ENCODE results near the gene GPHN. TPM values are rescaled to one million over a fixed set of nuclear protein-coding genes. Genes with fewer than 3 reads are reported as not detected.

GPHN gene
- total and polyA plus RNA-seq, 2 of the 8 experiments (the other 6 are each of a cell fraction or from before 2014, with no cell fraction given) = 6.0 to 16.0 TPM

- Histone ChIP-seq H3K36me3 (ENCODE audit: control insufficient read depth in 2 of 4, insufficient read depth in 4 of 4, low read length in 3 of 4) (peaks cover 0 to 2% (median 0%) of the 10 kb centered on the region in 4 experiments; a peak in 1 of 8 replicates), H4K8ac (ENCODE audit: extremely low read depth, insufficient read depth, low read length) (no peak overlapping the region), H3K14ac (ENCODE audit: insufficient read length) (no peak overlapping the region), H3K23ac (ENCODE audit: insufficient read length) (no peak overlapping the region), H3K18ac (ENCODE audit: extremely low read depth, low read length) (no peak overlapping the region), H3K27me3 (replicated peaks in 1 of 4; ENCODE audit: control insufficient read depth in 3 of 4, extremely low read depth in 1 of 4, insufficient read depth in 3 of 4, low read length in 3 of 4) (no peaks in the 10 kb centered on the region), H3K4ac (replicated peaks; ENCODE audit: insufficient read length, low read depth, low read length) (no peak overlapping the region), H3K23me2 (ENCODE audit: low read depth, low read length) (no peaks in the 10 kb centered on the region), H3K9ac (replicated peaks in 1 of 4; ENCODE audit: extremely low read depth in 1 of 4, low read depth in 3 of 4, low read length in 3 of 4) (no peak overlapping the region), H2BK20ac (ENCODE audit: low read length) (no peak overlapping the region), H2BK15ac (ENCODE audit: low read length) (no peak overlapping the region), H2BK5ac (ENCODE audit: low read depth, low read length) (no peak overlapping the region), H4K91ac (replicated peaks; ENCODE audit: insufficient read length, low read length) (no peak overlapping the region), H4K5ac (ENCODE audit: insufficient read length, low read depth, low read length) (no peak overlapping the region), H3K79me1 (ENCODE audit: low read depth, low read length) (0 out of 2 replicates have a peak, but pooled peaks cover 2% of the 10 kb centered on the region), H3K27ac (ENCODE audit: low read depth, low read length) (no peak overlapping the region), H3K4me1 (replicated peaks in 1 of 4; ENCODE audit: control insufficient read depth in 3 of 4, insufficient read depth in 4 of 4, low read length in 3 of 4) (no peaks in the 10 kb centered on the region), H4K20me1 (replicated peaks in 1 of 2; ENCODE audit: control insufficient read depth in 1 of 2, insufficient read depth in 2 of 2, low read length in 2 of 2) (no peaks in the 10 kb centered on the region), H2AK5ac (ENCODE audit: low read depth, low read length) (no peak overlapping the region), H3K4me3 (ENCODE audit: extremely low read depth in 1 of 4, insufficient read depth in 2 of 4, low read depth in 3 of 4, low read length in 4 of 4) (no peak overlapping the region), H3K56ac (replicated peaks; ENCODE audit: insufficient read length, low read depth, low read length) (no peak overlapping the region), H3K9me3 (ENCODE audit: insufficient read depth in 2 of 2, low read depth in 1 of 2, low read length in 1 of 2) (peaks cover 11 to 13% of the 10 kb centered on the region in 2 experiments; a peak in 3 of 4 replicates), H2BK12ac (ENCODE audit: low read depth, low read length) (no peak overlapping the region), H3K4me2 (ENCODE audit: insufficient read depth in 1 of 2, low read depth in 2 of 2, low read length in 2 of 2) (no peak overlapping the region), H3K79me2 (ENCODE audit: control insufficient read depth in 1 of 2, insufficient read depth in 2 of 2, low read length in 2 of 2) (peaks cover 0 to 46% of the 10 kb centered on the region in 2 experiments; a peak in 3 of 4 replicates), H2AFZ (ENCODE audit: low read length) (no peak overlapping the region), H2BK120ac (replicated peaks; ENCODE audit: low read depth, low read length) (no peak overlapping the region)
- WGBS, 2 experiments (ENCODE audit: extremely low coverage in 1 of 2, insufficient coverage in 1 of 2, insufficient read length in 1 of 2, insufficient replicate concordance in 2 of 2, low coverage in 1 of 2, low lambda C conversion rate in 2 of 2, missing lambda C conversion rate in 1 of 2) = 94% methylated on average over 1 of the region's 1 CpG; no CpG with 5 or more reads in 1 of the 2 experiments
- TF ChIP-seq RXRA (IDR thresholded peaks at IDR 0.05; ENCODE audit: insufficient read depth, low read depth, low read length) = no peak
- ChIA-PET POLR2A (ENCODE audit: partially characterized antibody) (no interaction called here), CTCF (ENCODE audit: partially characterized antibody) (interaction anchor here (0.7 kb wide), 1 partner anchor 39 kb away, joined by 3 read pairs; no protein-coding TSS in a partner anchor)
- FAIRE-seq = no peak
- DNase-seq (ENCODE audit: low read depth in 1 of 2, low spot score in 2 of 2) = no peak
These were observed 64.9 kb downstream of the GPHN start for GRCh38 chr14:66572826-66573225.

Measured in H1 (cell line).